Neural cell (in vitro differentiated cells): ENCODE data around the gene IL18BP. TPM values are rescaled to one million over a fixed set of nuclear protein-coding genes. Genes with fewer than 3 reads are reported as not detected.

ENCODE experiments used
- H2AFZ ChIP-seq: fragments of 200-600, 300-800 bp; sonication (generic), shearing (Covaris generic); 2 replicates; pipeline ENCODE4 v1.6.0; 2014; ENCODE audit warnings: low read depth, mild to moderate bottlenecking, antibody characterized with exemption, low read length, moderate library complexity
- H3F3A ChIP-seq: fragments of 200-600 bp; shearing (Covaris generic); 2 replicates; pipeline ENCODE4 v1.6.1; 2016; ENCODE audit warnings: mild to moderate bottlenecking, moderate library complexity, mixed read lengths, antibody characterized with exemption, low read length; ENCODE audit not compliant: insufficient read depth, poor library complexity, severe bottlenecking
- H3K27ac ChIP-seq: fragments of 200-600, 300-800 bp; sonication (generic), shearing (Covaris generic); 2 replicates; pipeline ENCODE4 v1.5.1; 2014; ENCODE audit warnings: mild to moderate bottlenecking, low read length, moderate library complexity
- H3K27me3 ChIP-seq: fragments of 300-800, 200-600 bp; sonication (generic), shearing (Covaris generic); 2 replicates; pipeline ENCODE4 v1.6.0; 2014; ENCODE audit warnings: mild to moderate bottlenecking, low read depth, low read length, moderate library complexity; ENCODE audit not compliant: insufficient read depth
- H3K36me3 ChIP-seq: fragments of 300-800, 200-600 bp; sonication (generic), shearing (Covaris generic); 2 replicates; pipeline ENCODE4 v1.5.1; 2014; ENCODE audit warnings: mild to moderate bottlenecking, antibody characterized with exemption, low read length, moderate library complexity; ENCODE audit not compliant: insufficient read depth
- H3K4me2 ChIP-seq: fragments of 300-800, 200-600 bp; sonication (generic), shearing (Covaris generic); 2 replicates; pipeline ENCODE4 v1.6.0; 2014; ENCODE audit warnings: mild to moderate bottlenecking, low read length
- H3K4me3 ChIP-seq: fragments of 300-800, 200-600 bp; sonication (generic), shearing (Covaris generic); 2 replicates; pipeline ENCODE4 v1.5.1; 2014; ENCODE audit warnings: mild to moderate bottlenecking, low read length, moderate library complexity
- H3K79me2 ChIP-seq: fragments of 200-600 bp; shearing (Covaris generic); replicated peaks from 2 replicates; pipeline ENCODE4 v1.6.0; 2014; ENCODE audit warnings: mild to moderate bottlenecking, low read length, moderate library complexity; ENCODE audit not compliant: insufficient read depth
- H3K9ac ChIP-seq: fragments of 300-800, 200-600 bp; sonication (generic), shearing (Covaris generic); 2 replicates; pipeline ENCODE4 v1.6.1; 2016; ENCODE audit warnings: mild to moderate bottlenecking, low read length, mixed read lengths
- H3K9me2 ChIP-seq: fragments of 200-600 bp; shearing (Covaris generic); 2 replicates; pipeline ENCODE4 v1.6.1; 2016; ENCODE audit warnings: mild to moderate bottlenecking, low read length, mixed read lengths; ENCODE audit not compliant: insufficient read depth
- H3K9me3 ChIP-seq: fragments of 200-600, 300-800 bp; sonication (generic), shearing (Covaris generic); 2 replicates; pipeline ENCODE4 v1.6.1; 2016; ENCODE audit warnings: mild to moderate bottlenecking, mixed run types, low read length, moderate library complexity, mixed read lengths
- H4K20me1 ChIP-seq: fragments of 200-600 bp; shearing (Covaris generic); 2 replicates; pipeline ENCODE4 v1.6.1; 2016; ENCODE audit warnings: mild to moderate bottlenecking, mixed run types; ENCODE audit not compliant: insufficient read depth
- EP300 ChIP-seq: fragments of 450-650 bp; conservative IDR thresholded peaks from 2 replicates; pipeline ENCODE4 v1.6.1; 2014; ENCODE audit warnings: antibody characterized with exemption, mild to moderate bottlenecking, moderate library complexity; ENCODE audit not compliant: poor library complexity, severe bottlenecking
- EZH2 ChIP-seq: fragments of 200-600, 300-800 bp; shearing (Covaris generic), sonication (generic); IDR thresholded peaks from 2 replicates; pipeline ENCODE4 v1.6.1; 2014; ENCODE audit warnings: antibody characterized with exemption, low read length, borderline replicate concordance, mild to moderate bottlenecking; ENCODE audit not compliant: insufficient read depth, poor library complexity, severe bottlenecking
- MXI1 ChIP-seq: fragments of 450-650 bp; conservative IDR thresholded peaks from 2 replicates; pipeline ENCODE4 v1.6.1; 2014; ENCODE audit warnings: antibody characterized with exemption, mild to moderate bottlenecking; ENCODE audit not compliant: poor library complexity, severe bottlenecking
- POLR2AphosphoS5 ChIP-seq: IDR thresholded peaks from 2 replicates; pipeline ENCODE4 v1.6.1; 2012
- RAD21 ChIP-seq: fragments of 450-650 bp; conservative IDR thresholded peaks from 2 replicates; pipeline ENCODE4 v1.6.1; 2014; ENCODE audit warnings: antibody characterized with exemption, mild to moderate bottlenecking, moderate library complexity
- SMC3 ChIP-seq: fragments of 450-650 bp; conservative IDR thresholded peaks from 2 replicates; pipeline ENCODE4 v1.6.1; 2014; ENCODE audit warnings: antibody characterized with exemption, mild to moderate bottlenecking, moderate library complexity; ENCODE audit not compliant: poor library complexity
- TAF1 ChIP-seq: IDR thresholded peaks from 2 replicates; pipeline ENCODE4 v1.6.1; 2012; ENCODE audit warnings: low read depth
- polyA plus RNA-seq: library from polyadenylated mRNA; depleted of rRNA; stranded (reverse); fragments of >200 nt; gene quantifications from 2 replicates; pipeline ENCODE4 v1.2.3, GENCODE V29; 2014
- TF ChIP-seq, protein P1 (sequence below): IDR thresholded peaks from 2 replicates; pipeline ENCODE4 v1.6.1; 2012; ENCODE audit warnings: borderline replicate concordance
- TF ChIP-seq, protein P2 (sequence below): fragments of 450-650 bp; IDR thresholded peaks from 2 replicates; pipeline ENCODE4 v1.5.1; 2014; ENCODE audit warnings: antibody characterized with exemption, mild to moderate bottlenecking, moderate library complexity; ENCODE audit not compliant: poor library complexity, severe bottlenecking

The IL18BP gene
- polyA plus RNA-seq, 1 donor from 2014 or later, result 3.1 TPM

DNA sequence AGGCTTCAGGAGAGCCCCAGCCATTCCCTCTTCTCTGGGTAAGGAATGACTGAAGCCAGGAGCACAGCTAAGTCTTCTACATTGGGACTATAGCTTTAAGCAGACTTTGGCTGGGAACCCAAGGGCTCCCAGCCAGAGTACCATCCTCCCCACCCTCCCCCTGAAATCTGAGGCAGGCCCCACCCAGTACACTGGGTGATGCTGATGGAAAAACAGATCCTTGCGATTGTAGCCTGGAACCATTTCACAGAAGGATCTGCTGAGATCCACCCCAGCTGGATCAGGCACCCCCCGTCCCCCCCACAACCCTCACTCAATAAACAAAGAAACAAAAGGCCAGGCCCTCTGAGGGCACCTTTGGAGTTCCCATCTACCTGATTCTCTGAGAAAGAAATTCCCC is 39.8 kb downstream of the IL18BP start:
- peaks cover 59% of the 10 kb centered on the region for H3K79me2 ChIP-seq
- peak overlapping the region; percentile 67 for H3K4me3 ChIP-seq
- H3K9me3 ChIP-seq, result no peaks in the 10 kb centered on the region
- peak overlapping the region; percentile 94 for H3K9ac ChIP-seq
- peaks cover 7% of the 10 kb centered on the region for H3K36me3 ChIP-seq
- no peaks in the 10 kb centered on the region for H3K27me3 ChIP-seq
- H3K4me2 ChIP-seq, result peak overlapping the region; percentile 86
- H3K27ac ChIP-seq, result peak overlapping the region; percentile 99
- no peak overlapping the region for H2AFZ ChIP-seq
- peaks cover 9% of the 10 kb centered on the region for H3F3A ChIP-seq
- no peaks in the 10 kb centered on the region for H3K9me2 ChIP-seq
- TF ChIP-seq POLR2AphosphoS5 (no peak), MXI1 (no peak), TAF1 (no peak), EP300 (no peak), EZH2 (no peak), RAD21 (no peak), SMC3 (no peak)
- TF ChIP-seq, protein P1, sequence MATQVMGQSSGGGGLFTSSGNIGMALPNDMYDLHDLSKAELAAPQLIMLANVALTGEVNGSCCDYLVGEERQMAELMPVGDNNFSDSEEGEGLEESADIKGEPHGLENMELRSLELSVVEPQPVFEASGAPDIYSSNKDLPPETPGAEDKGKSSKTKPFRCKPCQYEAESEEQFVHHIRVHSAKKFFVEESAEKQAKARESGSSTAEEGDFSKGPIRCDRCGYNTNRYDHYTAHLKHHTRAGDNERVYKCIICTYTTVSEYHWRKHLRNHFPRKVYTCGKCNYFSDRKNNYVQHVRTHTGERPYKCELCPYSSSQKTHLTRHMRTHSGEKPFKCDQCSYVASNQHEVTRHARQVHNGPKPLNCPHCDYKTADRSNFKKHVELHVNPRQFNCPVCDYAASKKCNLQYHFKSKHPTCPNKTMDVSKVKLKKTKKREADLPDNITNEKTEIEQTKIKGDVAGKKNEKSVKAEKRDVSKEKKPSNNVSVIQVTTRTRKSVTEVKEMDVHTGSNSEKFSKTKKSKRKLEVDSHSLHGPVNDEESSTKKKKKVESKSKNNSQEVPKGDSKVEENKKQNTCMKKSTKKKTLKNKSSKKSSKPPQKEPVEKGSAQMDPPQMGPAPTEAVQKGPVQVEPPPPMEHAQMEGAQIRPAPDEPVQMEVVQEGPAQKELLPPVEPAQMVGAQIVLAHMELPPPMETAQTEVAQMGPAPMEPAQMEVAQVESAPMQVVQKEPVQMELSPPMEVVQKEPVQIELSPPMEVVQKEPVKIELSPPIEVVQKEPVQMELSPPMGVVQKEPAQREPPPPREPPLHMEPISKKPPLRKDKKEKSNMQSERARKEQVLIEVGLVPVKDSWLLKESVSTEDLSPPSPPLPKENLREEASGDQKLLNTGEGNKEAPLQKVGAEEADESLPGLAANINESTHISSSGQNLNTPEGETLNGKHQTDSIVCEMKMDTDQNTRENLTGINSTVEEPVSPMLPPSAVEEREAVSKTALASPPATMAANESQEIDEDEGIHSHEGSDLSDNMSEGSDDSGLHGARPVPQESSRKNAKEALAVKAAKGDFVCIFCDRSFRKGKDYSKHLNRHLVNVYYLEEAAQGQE, result no peak
- TF ChIP-seq, protein P2, sequence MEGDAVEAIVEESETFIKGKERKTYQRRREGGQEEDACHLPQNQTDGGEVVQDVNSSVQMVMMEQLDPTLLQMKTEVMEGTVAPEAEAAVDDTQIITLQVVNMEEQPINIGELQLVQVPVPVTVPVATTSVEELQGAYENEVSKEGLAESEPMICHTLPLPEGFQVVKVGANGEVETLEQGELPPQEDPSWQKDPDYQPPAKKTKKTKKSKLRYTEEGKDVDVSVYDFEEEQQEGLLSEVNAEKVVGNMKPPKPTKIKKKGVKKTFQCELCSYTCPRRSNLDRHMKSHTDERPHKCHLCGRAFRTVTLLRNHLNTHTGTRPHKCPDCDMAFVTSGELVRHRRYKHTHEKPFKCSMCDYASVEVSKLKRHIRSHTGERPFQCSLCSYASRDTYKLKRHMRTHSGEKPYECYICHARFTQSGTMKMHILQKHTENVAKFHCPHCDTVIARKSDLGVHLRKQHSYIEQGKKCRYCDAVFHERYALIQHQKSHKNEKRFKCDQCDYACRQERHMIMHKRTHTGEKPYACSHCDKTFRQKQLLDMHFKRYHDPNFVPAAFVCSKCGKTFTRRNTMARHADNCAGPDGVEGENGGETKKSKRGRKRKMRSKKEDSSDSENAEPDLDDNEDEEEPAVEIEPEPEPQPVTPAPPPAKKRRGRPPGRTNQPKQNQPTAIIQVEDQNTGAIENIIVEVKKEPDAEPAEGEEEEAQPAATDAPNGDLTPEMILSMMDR, result no peak
- no peaks in the 10 kb centered on the region for H4K20me1 ChIP-seq

DNA sequence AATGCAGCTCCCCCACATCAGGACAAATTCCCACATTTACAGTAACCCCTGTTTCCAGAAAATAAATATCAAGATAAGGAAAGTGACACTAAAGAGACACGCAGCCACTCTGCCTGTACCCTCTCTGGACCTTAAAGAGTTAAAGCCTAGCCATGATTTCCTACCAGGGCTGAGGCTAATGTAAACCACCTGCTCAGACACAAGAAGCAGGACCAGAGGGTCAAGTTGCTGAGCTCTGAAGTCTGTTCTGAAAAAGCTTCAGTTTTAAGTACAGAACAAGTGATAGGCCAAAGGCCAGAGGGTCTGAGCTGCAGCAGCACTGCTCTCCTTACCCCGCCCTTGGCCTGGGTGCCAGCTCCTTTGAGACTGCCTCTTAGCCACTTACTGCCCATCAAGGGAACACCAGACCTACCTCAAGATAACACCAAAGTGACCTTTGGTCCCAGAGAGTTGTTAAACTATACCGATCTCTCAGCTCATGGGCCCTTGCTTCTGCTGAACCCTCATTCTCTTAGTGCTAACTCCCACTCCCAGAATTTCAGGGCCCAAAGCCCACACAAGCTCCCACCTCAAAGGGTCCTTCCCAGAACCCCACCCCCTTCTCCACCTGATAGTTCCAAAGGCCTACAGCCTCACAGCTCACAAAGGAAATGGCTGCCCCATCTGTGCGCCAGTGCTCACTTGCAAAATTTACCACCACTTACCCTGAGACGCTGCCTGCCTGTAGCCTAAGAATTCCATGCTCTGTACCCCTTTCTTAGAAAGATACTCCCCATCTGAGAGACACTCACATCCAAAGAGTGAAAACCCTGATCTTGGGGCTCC is 40.5 kb downstream of the IL18BP start:
- Histone ChIP-seq H3K9ac (peak overlapping the region; percentile 94), H4K20me1 (no peaks in the 10 kb centered on the region), H3K4me3 (peak overlapping the region; percentile 67), H3K27me3 (no peaks in the 10 kb centered on the region), H2AFZ (no peak overlapping the region), H3K36me3 (no peaks in the 10 kb centered on the region), H3K9me2 (no peaks in the 10 kb centered on the region), H3K4me2 (peak overlapping the region; percentile 86), H3K79me2 (peaks cover 53% of the 10 kb centered on the region), H3K9me3 (no peaks in the 10 kb centered on the region), H3K27ac (peak overlapping the region; percentile 99), H3F3A (peaks cover 9% of the 10 kb centered on the region)
- TF ChIP-seq, protein P2, result no peak
- TF ChIP-seq POLR2AphosphoS5 (no peak), EZH2 (no peak), TAF1 (no peak), EP300 (no peak), RAD21 (no peak), MXI1 (no peak), SMC3 (no peak)
- TF ChIP-seq, protein P1, result no peak
